Thoracic aorta (tissue), 2 donors: ENCODE data around the gene EXOC3. TPM values are rescaled to one million over a fixed set of nuclear protein-coding genes. Genes with fewer than 3 reads are reported as not detected.
"Not testable (repeated sequence)": the region's sequence is repeated elsewhere in the genome, so short reads cannot be mapped to it uniquely, and the experiment has no call there.

Source experiments
- ATAC-seq: fragments of 150-250 bp; one replicate; pipeline ENCODE4 v1.8.0; 2017; ENCODE audit warnings: low read depth; ENCODE audit not compliant: insufficient number of reproducible peaks, low FRiP score
- DNase-seq: peaks from one replicate; pipeline ENCODE4 v3.0.0-alpha.2; 2020; ENCODE audit warnings: low spot score
- H3K27ac ChIP-seq, 2 donors: fragments of 200-600 bp; sonication (generic); 1 replicate in 1 of 2; 2 replicates in 1 of 2; pipeline ENCODE4 v1.5.1; 2016; ENCODE audit warnings: mild to moderate bottlenecking in 2 of 2, moderate library complexity in 2 of 2
- H3K27me3 ChIP-seq: fragments of 200-600 bp; sonication (generic); replicated peaks from 2 replicates; pipeline ENCODE4 v1.6.0; 2016; ENCODE audit warnings: mild to moderate bottlenecking; ENCODE audit not compliant: insufficient read depth
- H3K36me3 ChIP-seq: fragments of 200-600 bp; sonication (generic); one replicate; pipeline ENCODE4 v1.5.1; 2016
- H3K4me1 ChIP-seq, 2 donors: fragments of 200-600 bp; sonication (generic); 1 replicate in 1 of 2; 2 replicates in 1 of 2; pipeline versions ENCODE4 v1.5.1 to v1.6.0; 2016; ENCODE audit warnings: low read depth in 2 of 2, mild to moderate bottlenecking in 1 of 2; ENCODE audit not compliant: control insufficient read depth in 1 of 2
- H3K4me3 ChIP-seq: fragments of 200-600 bp; sonication (generic); 2 replicates; pipeline ENCODE4 v1.5.1; 2016; ENCODE audit warnings: mild to moderate bottlenecking
- H3K9me3 ChIP-seq: fragments of 200-600 bp; sonication (generic); 2 replicates; pipeline ENCODE4 v1.5.1; 2016
- CTCF ChIP-seq: fragments of 200-600 bp; sonication (generic); IDR thresholded peaks from one replicate; pipeline ENCODE4 v1.5.1; 2019; ENCODE audit warnings: antibody characterized with exemption
- total RNA-seq, 2 donors: library from RNA; depleted of rRNA; stranded (reverse); fragments of >200 nt; gene quantifications; one replicate each; pipeline versions ENCODE4 v1.1.0 to v1.2.3, GENCODE V29; 2016

Gene EXOC3
- total RNA-seq, 2 donors from 2014 or later: 34.5 to 79.7 TPM

GRCh38 chr5:410911-411517 lies 32.0 kb upstream of the EXOC3 start:
- Histone ChIP-seq H3K9me3 (no peaks in the 10 kb centered on the region), H3K27ac (no peak overlapping the region), H3K4me3 (no peak overlapping the region), H3K4me1 (no peaks in the 10 kb centered on the region), H3K36me3 (no peaks in the 10 kb centered on the region), H3K27me3 (no peaks in the 10 kb centered on the region)
- no peak for ATAC-seq
- no peak for DNase-seq
- TF ChIP-seq CTCF: no peak

- DNase-seq (no peak), ATAC-seq (no peak)
- TF ChIP-seq CTCF: no peak
- H3K4me1 ChIP-seq: no peaks in the 10 kb centered on the region
- H3K36me3 ChIP-seq: no peaks in the 10 kb centered on the region
- H3K27me3 ChIP-seq: no peaks in the 10 kb centered on the region
- H3K27ac ChIP-seq: no peak overlapping the region
- H3K4me3 ChIP-seq: no peak overlapping the region
- H3K9me3 ChIP-seq: no peaks in the 10 kb centered on the region
Measured at GRCh38 chr5:411728-412127, 31.2 kb upstream of the EXOC3 start.

- not testable (repeated sequence) for ATAC-seq, H3K27ac ChIP-seq, H3K9me3 ChIP-seq, H3K4me3 ChIP-seq, H3K36me3 ChIP-seq, DNase-seq, H3K4me1 ChIP-seq, H3K27me3 ChIP-seq
Measured at GRCh38 chr5:414991-415927, 27.7 kb upstream of the EXOC3 start.

GRCh38 chr5:415928-416635 lies 26.9 kb upstream of the EXOC3 start:
- TF ChIP-seq CTCF: no peak
- no peak for ATAC-seq
- no peaks in the 10 kb centered on the region for H3K4me1 ChIP-seq
- no peak overlapping the region for H3K27ac ChIP-seq
- H3K27me3 ChIP-seq: no peaks in the 10 kb centered on the region
- H3K4me3 ChIP-seq: no peak overlapping the region
- H3K9me3 ChIP-seq: no peaks in the 10 kb centered on the region
- no peak for DNase-seq
- H3K36me3 ChIP-seq: no peaks in the 10 kb centered on the region

- ATAC-seq: no peak
- no peaks in the 10 kb centered on the region for H3K9me3 ChIP-seq
Measured at GRCh38 chr5:416636-416960, 26.4 kb upstream of the EXOC3 start.

More at GRCh38 chr5:416636-416960, 26.4 kb upstream of the EXOC3 start:
- no peaks in the 10 kb centered on the region for H3K27me3 ChIP-seq
- TF ChIP-seq CTCF: no peak
- H3K4me3 ChIP-seq: no peak overlapping the region
- H3K27ac ChIP-seq: no peak overlapping the region
- H3K4me1 ChIP-seq: no peaks in the 10 kb centered on the region
- H3K36me3 ChIP-seq: no peaks in the 10 kb centered on the region
- DNase-seq: no peak
